ENCODE measurements around the gene CPNE5. TPM values are rescaled to one million over a fixed set of nuclear protein-coding genes. Genes with fewer than 3 reads are reported as not detected.

Gene CPNE5
- total and polyA plus RNA-seq, 8 donors, result 1.2 to 7.3 (median 6.4) TPM

- ATAC-seq, result no peak
- intact Hi-C loops (cut with DNase I), result no loop called here
- Histone ChIP-seq H3K36me3 (no peaks in the 10 kb centered on the region), H3K9me3 (no peaks in the 10 kb centered on the region), H3K27ac (no peak overlapping the region), H3K27me3 (peaks cover 17 to 45% of the 10 kb centered on the region in 2 donors), H3K4me1 (peaks cover 16 to 22% of the 10 kb centered on the region in 2 donors), H3K4me3 (no peak overlapping the region)
- TF ChIP-seq CTCF (IDR thresholded peaks at IDR 0.05), result no peak
- no peak for DNase-seq
Measured at GRCh38 chr6:36836111-36837021, 2.9 kb downstream of the CPNE5 start.

GRCh38 chr6:36834576-36835341 lies 4.5 kb downstream of the CPNE5 start:
- ATAC-seq (no peak), DNase-seq (no peak)
- intact Hi-C loops (cut with DNase I), result no loop called here
- Histone ChIP-seq H3K27me3 (peaks cover 6 to 28% of the 10 kb centered on the region in 2 donors), H3K36me3 (no peaks in the 10 kb centered on the region), H3K9me3 (no peaks in the 10 kb centered on the region), H3K4me1 (peaks cover 9 to 11% of the 10 kb centered on the region in 2 donors), H3K4me3 (no peak overlapping the region), H3K27ac (no peak overlapping the region)
- TF ChIP-seq CTCF (IDR thresholded peaks at IDR 0.05), result no peak

GRCh38 chr6:36833182-36833789 lies 6.0 kb downstream of the CPNE5 start:
- H3K4me1 ChIP-seq, result peaks cover 0 to 6% of the 10 kb centered on the region in 2 donors
- intact Hi-C loops (cut with DNase I), result no loop called here
- H3K27me3 ChIP-seq, result peaks cover 0 to 14% of the 10 kb centered on the region in 2 donors
- no peaks in the 10 kb centered on the region for H3K9me3 ChIP-seq
- H3K4me3 ChIP-seq, result no peak overlapping the region
- no peak overlapping the region for H3K27ac ChIP-seq
- no peak for DNase-seq
- TF ChIP-seq CTCF (IDR thresholded peaks at IDR 0.05), result no peak
- ATAC-seq, result no peak
- no peaks in the 10 kb centered on the region for H3K36me3 ChIP-seq

GRCh38 chr6:36832313-36832712 lies 6.9 kb downstream of the CPNE5 start:
- Histone ChIP-seq H3K4me3 (no peak overlapping the region), H3K27ac (no peak overlapping the region), H3K36me3 (no peaks in the 10 kb centered on the region), H3K27me3 (peaks cover 0 to 4% of the 10 kb centered on the region in 2 donors), H3K4me1 (peaks cover 8 to 11% of the 10 kb centered on the region in 2 donors), H3K9me3 (no peaks in the 10 kb centered on the region)
- DNase-seq, result no peak
- ATAC-seq, result no peak
- intact Hi-C loops (cut with DNase I), result no loop called here
- no peak for TF ChIP-seq CTCF (IDR thresholded peaks at IDR 0.05)

Data from left lung (tissue), 10 donors.